ENCODE results near the gene RBM3.

- TF ChIP-seq, protein P1, sequence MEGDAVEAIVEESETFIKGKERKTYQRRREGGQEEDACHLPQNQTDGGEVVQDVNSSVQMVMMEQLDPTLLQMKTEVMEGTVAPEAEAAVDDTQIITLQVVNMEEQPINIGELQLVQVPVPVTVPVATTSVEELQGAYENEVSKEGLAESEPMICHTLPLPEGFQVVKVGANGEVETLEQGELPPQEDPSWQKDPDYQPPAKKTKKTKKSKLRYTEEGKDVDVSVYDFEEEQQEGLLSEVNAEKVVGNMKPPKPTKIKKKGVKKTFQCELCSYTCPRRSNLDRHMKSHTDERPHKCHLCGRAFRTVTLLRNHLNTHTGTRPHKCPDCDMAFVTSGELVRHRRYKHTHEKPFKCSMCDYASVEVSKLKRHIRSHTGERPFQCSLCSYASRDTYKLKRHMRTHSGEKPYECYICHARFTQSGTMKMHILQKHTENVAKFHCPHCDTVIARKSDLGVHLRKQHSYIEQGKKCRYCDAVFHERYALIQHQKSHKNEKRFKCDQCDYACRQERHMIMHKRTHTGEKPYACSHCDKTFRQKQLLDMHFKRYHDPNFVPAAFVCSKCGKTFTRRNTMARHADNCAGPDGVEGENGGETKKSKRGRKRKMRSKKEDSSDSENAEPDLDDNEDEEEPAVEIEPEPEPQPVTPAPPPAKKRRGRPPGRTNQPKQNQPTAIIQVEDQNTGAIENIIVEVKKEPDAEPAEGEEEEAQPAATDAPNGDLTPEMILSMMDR (conservative IDR thresholded peaks at IDR 0.05; ENCODE audit: low read depth, low read length), result peak; percentile 35; the same call in 1 of the 2 replicates
- no peak for TF ChIP-seq EZH2 (IDR thresholded peaks at IDR 0.05; ENCODE audit: low read length, unreplicated experiment)
These were observed 31.8 kb downstream of the RBM3 start for GRCh38 chrX:48606091-48606490.
